Stimulated activated CD8-positive, alpha-beta memory T cell treated with anti-CD3 and anti-CD28 coated beads, Interleukin-12 subunit alpha, Interleukin-12 subunit beta, amount 100 ng/mL, for 1 hour (primary cell): ENCODE measurements around the gene OR14K1.
"Not testable (repeated sequence)": the region's sequence is repeated elsewhere in the genome, so short reads cannot be mapped to it uniquely, and the experiment has no call there.

ENCODE experiments used
- DNase-seq: peaks from one replicate; pipeline ENCODE4 v3.0.0-alpha.2; 2020; ENCODE audit warnings: low read depth

The OR14K1 gene

GRCh38 chr1:247738315-247738714 lies at the start of gene OR14K1:
Gene OR14K1, plus strand, starts transcription at chr1:247738615. Its CDS starts 0 bp downstream, at chr1:247738615.
- no peak for DNase-seq

DNA sequence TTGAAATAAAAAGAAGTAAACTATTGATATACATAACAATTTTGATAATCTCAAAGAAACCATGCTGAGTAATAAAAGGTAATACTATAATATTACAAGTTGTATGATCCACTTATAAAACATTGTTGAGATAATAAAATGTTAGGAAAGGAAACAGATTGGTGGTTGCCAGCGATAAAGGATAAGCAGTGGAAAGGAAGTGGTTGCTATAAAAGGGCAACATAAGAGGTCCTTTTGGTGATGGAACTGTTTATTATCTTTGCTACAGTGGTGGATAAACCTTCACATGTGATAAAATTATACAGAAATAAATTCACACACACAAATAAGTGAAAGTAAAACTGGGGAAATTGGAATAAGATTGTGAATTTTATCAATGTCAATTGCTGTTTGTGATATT lies 37.1 kb upstream of the OR14K1 start:
- DNase-seq = no peak

- not testable (repeated sequence) for DNase-seq
Measured at GRCh38 chr1:247710681-247711080, 27.7 kb upstream of the OR14K1 start.

DNA sequence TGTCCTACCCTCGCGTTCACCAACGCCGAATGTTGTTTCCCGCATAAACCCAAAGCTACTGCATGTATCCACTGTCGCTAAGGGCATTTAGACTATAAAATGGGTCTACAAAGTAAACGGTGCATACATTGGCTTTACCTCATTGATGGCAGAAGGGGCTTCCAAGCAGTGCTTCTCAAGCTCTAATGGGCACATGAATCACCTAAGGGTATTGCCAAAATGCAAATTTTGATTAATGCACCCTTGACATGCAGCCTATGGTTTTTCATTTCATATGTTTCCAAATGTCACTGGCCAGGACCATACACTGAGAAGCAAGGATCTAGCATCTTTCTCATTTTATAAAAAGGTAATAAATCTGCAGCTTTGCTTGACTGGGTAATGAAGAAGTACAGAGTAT lies 24.7 kb upstream of the OR14K1 start:
- no peak for DNase-seq

DNA sequence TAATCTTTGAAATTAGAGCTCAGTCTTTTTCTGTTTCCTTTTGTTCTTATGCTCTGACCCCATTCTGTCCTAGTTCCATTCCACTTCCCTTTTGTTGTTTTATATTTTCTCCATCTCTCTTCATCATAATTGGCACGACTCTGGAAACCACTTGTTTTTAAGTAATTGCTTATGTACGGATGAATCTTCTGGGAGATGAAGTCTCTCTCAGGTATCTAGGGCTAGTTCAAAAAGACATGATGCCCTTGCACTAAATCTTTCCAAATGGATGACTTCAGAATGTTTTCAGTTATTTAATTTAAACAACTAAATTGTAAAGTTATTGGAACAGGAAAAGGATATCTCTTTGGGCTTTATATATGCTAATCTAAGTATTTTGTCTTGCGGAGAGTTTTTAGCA lies 21.9 kb upstream of the OR14K1 start, which contains the start of gene OR6F1:
TSS of gene OR6F1 (minus strand) at position 101 of the 400 bp plus-strand sequence. CDS start 3,891 bp downstream, outside the sequence.
- no peak for DNase-seq

- no peak for DNase-seq
Measured at GRCh38 chr1:247721222-247721621, 17.2 kb upstream of the OR14K1 start.

GRCh38 chr1:247740721-247741120 lies 2.3 kb downstream of the OR14K1 start:
- DNase-seq = no peak

DNA sequence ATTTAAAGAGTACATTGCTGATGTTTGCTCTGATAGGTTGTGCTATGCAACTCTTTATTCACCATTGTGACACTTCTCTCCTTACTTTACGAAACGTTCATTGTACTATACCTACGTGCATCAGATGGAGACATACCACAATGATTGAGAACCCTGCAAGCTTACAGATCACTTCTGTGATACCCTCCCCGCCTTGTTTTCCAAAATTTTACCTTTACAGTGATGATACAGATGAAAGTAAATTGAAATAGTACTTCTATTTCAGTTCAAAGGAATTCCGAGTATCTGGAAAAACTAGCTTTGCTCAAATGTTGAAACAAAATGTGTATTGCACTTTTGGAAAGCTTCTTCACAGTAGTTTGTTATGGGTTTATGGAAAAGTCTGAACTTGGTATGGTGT lies 3.3 kb downstream of the OR14K1 start:
- DNase-seq = no peak

- not testable (repeated sequence) for DNase-seq
Measured at GRCh38 chr1:247742215-247742760, 3.9 kb downstream of the OR14K1 start.

DNA sequence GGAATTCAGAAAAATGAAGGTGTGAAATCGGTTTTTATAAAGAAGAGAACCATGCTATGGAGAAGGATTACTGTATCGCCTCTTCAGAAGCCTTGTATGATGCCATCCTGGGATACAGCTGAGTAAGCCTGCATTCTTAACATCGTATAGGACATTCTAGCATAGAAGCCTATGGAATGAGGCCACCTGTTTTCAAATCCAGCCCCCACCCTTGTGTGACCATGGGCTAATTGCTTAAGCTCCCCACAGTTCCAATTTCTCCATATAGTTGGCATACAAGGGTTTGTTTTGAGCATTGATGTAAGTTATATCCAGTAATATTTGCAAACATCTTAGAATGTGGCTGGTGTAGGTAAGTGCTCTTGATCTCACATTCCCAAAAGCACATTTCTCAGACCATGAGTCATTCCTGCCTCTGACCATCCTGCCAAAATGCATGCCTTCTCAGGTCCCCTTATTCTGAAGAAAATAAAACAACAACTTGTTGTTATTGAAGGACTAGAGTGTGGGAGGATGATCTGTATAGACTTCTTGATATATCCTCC lies 8.0 kb downstream of the OR14K1 start:
- no peak for DNase-seq

- DNase-seq = no peak
Measured at GRCh38 chr1:247747616-247748015, 9.2 kb downstream of the OR14K1 start.

- DNase-seq = no peak
Measured at GRCh38 chr1:247748041-247748440, 9.6 kb downstream of the OR14K1 start, which contains the start of gene OR14A2. Gene OR14A2, minus strand, starts transcription at chr1:247748141.

DNA sequence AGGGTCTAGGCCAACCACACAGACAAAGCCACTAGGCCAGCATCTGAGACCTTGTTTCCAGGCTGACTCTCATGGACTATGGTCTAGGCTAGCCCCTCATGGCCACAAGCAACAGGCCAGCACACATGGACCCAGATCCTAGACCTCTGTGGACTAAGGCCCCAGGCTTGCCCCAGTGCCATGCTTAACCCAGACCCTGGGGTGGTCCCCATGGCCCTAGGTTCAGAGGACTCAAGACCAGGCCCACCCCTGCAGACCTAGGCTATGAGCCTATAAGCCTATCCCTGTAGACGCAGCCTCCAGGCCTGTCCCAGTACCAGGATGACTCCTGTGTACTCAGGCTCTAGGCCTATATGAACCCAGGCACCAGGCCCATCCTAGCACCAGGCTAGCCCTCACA lies 11.5 kb downstream of the OR14K1 start:
- DNase-seq = no peak

DNA sequence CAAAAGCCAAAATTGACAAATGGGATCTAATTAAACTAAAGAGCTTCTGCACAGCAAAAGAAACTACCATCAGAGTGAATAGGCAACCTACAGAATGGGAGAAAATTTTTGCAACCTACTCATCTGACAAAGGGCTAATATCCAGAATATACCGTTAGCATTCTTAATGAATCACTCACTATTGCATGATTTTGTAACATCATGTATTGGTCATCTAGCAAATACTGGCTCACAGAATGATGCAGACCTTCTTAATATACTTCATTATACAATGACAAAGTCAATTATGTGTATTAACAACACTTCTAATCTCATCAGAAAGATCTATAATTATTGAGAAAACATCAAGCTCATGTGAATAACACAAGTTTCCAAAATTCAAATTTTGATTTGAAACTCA lies 15.9 kb downstream of the OR14K1 start:
- DNase-seq = not testable (repeated sequence)

GRCh38 chr1:247760456-247760855 lies 22.0 kb downstream of the OR14K1 start, which contains the start of gene OR1C1:
Gene OR1C1, minus strand, starts transcription at chr1:247760556. Its CDS starts 2,150 bp downstream, at chr1:247758406.
- DNase-seq = no peak

GRCh38 chr1:247769603-247770002 lies 31.2 kb downstream of the OR14K1 start:
- DNase-seq = no peak
